ENCODE data around the gene SLC18B1. TPM values are rescaled to one million over a fixed set of nuclear protein-coding genes. Genes with fewer than 3 reads are reported as not detected.

Gene SLC18B1
- total RNA-seq, 1 experiment from 2014 or later, result 4.2 TPM

DNA sequence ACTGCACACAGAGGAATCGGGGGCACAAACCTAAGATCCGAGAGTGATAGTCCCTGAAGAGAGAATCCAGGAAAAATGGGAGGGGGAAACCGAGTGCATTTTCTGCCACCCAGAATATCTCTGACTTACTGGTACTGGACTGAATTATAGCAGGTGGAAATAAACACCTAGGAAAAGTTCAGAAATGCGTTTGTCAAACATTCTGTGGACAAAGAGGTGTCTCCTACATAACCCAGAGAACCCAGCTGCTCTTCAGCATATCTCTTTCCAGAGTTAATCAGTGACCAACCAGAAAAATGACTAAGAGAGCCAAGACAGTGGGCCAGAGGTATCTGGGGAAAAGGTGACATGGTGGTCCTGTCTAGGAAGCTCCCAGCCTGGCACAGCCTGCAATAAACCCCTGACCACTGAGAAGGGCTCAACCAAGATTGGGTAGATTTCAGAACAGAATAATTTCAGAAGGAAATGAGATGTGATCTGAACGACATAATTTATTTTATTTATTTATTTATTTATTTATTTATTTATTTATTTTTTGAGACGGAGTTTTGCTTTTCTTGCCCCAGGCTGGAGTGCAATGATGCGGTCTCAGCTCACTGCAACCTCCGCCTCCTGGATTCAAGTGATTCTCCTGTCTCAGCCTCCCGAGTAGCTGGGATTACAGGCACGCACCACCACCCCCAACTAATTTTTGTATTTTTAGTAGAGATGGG, 78.5 kb downstream of the SLC18B1 start:
- no peak overlapping the region for H3K27ac ChIP-seq
- H3K4me1 ChIP-seq (replicated peaks), result no peaks in the 10 kb centered on the region
- no peaks in the 10 kb centered on the region for H3K9me3 ChIP-seq (replicated peaks)
- H3K36me3 ChIP-seq, result no peaks in the 10 kb centered on the region
- DNase-seq (ENCODE audit: low read depth in 1 of 2, low spot score in 2 of 2), result no peak
- no peak overlapping the region for H3K4me3 ChIP-seq
- no peaks in the 10 kb centered on the region for H3K27me3 ChIP-seq (replicated peaks)

Other genes with a start within 250 kb of the SLC18B1 start
- gene TAAR8, start 246.0 kb downstream of the SLC18B1 start, total RNA-seq (2014; rRNA removed; shearing (Covaris generic)), result not detected in 2 replicates
- not detected in 2 replicates for gene TAAR6, start 228.3 kb downstream of the SLC18B1 start, total RNA-seq (2014; rRNA removed; shearing (Covaris generic))
- gene TAAR5, start 208.9 kb downstream of the SLC18B1 start, total RNA-seq (2014; rRNA removed; shearing (Covaris generic)), result not detected in 2 replicates
- gene TAAR2, start 174.4 kb downstream of the SLC18B1 start, total RNA-seq (2014; rRNA removed; shearing (Covaris generic)), result not detected in 2 replicates
- not detected in 2 replicates for gene TAAR1, start 139.5 kb downstream of the SLC18B1 start, total RNA-seq (2014; rRNA removed; shearing (Covaris generic))
- gene VNN1, start 84.6 kb downstream of the SLC18B1 start, total RNA-seq (2014; rRNA removed; shearing (Covaris generic)), result not detected in 2 replicates
- gene VNN2, start 40.7 kb downstream of the SLC18B1 start, total RNA-seq (2014; rRNA removed; shearing (Covaris generic)), result 0.38 and 1.00 TPM in 2 replicates
- 1,665 and 2,029 TPM in 2 replicates for gene RPS12, start 15.9 kb upstream of the SLC18B1 start, total RNA-seq (2014; rRNA removed; shearing (Covaris generic))

Measured in SJSA1 (cell line).